HG03460 (cell line): ENCODE measurements around the gene CYTH4.

ENCODE experiments used
- ATAC-seq: cut with Tn5 transposase; IDR thresholded peaks from one replicate; pipeline ENCODE4 v1.9.1; 2021; ENCODE audit not compliant: unreplicated experiment

CYTH4 gene

DNA sequence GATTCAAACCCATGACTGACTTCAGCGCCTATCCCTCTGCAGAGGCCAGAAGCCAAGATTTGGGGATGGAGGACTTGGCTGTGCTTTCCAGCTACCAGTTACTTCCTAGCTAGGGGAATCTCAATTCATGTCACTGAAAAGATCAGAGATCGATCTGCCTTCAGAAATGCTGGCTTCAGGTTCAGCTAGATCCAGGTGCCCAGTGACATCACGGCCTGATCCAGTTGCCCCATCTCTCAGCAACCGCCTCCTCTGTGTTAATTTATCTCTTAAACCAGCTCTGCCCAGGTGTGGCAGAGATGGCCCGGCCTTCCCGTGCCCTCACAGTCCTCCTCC lies 24.2 kb downstream of the CYTH4 start:
- no peak for ATAC-seq

DNA sequence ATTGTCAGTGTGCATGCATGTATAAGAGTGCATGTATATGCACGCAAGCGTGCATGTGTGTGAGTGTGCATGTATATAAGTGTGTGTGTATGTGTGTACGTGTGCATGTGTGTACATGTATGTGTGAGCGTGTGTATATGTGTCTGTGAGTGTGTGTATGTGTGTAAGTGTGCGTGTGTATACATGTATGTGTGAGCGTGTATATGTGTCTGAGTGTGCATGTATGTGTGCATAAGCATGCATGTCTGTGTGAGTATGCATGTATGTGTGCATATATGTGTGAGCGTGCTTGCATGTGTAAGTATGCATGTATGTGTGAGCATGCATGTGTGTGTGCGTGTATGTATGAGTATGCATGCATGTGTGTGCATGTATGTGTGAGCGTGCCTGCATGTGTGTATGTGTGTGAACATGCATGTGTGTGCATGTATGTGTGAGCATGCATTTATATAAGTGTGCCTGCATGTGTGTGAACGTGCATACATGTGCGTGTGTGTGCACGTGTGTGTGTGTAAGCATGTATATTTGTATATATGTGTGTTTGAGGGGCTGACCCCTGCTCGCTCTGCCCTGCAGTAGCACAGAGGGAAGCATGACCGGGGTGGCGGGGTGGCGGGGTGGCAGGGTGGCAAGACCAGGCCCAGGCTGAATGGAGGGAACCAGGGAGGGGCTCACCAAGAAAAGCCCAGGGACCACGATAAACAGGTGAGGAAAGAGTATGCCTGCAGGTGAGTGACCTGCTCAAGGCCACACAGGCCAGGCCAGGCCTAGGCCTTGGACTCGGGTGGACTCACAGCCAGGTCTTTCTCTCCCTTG lies 26.3 kb downstream of the CYTH4 start:
- no peak for ATAC-seq

DNA sequence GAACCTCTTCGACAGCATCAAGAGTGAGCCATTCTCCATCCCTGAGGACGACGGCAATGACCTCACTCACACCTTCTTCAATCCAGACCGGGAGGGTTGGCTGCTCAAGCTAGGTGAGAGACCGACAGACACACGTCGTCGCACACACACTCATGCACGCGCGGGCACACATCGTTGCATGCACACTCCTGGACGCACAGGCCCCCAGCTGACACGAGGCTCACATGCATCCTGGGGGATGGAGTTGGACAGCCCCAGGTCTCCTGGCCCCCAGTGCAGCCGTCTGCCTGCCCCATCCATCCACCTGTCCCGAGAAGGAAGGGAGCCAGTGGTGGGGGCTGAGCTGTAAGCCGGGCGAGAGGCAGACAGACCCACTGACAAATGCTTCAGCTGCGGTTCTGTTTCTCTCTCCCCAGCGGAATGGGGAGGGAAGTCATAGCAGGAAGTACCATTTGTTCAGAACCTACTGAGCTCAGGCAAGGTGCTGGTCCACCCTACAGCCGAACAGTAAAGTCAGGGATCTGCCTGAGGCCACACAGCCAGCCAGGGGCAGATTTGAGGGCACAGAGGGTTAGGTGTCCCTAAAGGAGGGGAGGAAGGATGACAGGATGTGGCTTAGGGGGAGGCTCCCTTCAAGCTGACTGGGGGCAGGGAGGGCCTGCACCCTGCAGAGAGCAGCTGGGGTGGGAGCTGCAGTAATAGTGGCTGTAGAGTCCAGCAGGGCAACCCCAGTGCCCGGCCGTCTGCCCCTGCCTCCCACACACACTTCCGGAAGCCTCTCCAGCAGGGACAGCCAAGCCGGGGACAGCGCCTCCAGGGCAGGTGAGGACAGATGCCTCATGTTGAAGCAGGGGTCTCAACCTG lies 27.1 kb downstream of the CYTH4 start:
- ATAC-seq, result no peak

DNA sequence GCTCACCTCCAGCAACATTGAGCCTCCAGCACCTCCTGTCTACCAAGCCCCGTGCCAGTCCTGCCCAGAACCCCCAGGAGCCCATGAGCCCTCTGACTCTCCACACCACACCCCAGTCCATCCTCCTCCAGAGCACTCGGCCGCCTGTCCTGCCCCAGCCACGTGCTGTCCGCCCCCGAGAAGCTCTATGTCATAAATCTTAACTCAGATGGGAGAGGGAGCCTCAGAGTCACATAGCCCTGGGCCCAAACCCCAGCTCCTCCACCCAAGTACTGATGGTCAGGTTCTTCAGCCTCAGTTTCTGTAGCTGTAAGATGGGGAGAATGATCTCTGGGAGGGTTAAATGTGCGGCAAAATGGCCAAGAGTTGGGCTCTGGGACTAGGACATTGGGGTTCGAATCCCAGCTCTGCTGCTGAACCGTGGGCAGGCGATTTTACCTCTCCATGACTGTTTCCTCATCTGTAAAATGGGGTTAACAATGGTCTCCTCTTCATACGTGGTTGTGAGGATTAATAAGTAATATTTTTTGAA lies 27.8 kb downstream of the CYTH4 start:
- no peak for ATAC-seq

DNA sequence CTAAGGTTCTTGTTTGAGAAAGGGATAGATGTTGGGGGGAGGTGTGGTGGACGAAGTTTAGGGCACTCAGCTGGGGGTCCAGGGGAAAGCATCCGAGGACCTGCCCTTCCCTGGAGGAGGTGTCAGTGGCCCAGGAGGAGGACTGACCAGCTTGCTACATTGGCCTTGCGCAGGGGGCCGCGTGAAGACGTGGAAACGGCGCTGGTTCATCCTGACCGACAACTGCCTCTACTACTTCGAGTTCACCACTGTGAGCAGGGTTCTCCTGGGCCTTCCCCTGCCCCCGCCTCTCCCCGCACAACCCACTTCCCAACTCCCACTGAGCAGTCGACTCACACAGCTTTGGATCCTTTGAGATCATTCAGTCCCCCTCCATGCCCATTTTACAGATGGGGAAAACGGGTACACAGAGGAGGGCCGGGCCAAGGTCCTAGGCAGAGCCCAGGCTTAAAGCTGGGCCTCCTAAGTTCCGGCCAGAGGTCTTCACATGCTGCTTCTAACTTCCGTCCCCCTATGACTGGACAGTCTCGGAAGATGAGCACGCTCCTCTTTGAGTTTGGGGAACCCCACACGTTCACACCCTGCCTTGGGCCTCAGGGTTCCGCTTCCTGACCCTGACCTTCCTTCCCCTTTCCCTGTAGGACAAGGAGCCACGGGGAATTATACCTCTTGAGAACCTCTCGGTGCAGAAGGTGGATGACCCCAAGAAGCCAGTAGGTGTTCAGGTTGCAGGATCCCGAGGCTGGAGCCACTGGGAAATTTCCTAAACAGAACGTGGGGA lies 28.7 kb downstream of the CYTH4 start:
- no peak for ATAC-seq

DNA sequence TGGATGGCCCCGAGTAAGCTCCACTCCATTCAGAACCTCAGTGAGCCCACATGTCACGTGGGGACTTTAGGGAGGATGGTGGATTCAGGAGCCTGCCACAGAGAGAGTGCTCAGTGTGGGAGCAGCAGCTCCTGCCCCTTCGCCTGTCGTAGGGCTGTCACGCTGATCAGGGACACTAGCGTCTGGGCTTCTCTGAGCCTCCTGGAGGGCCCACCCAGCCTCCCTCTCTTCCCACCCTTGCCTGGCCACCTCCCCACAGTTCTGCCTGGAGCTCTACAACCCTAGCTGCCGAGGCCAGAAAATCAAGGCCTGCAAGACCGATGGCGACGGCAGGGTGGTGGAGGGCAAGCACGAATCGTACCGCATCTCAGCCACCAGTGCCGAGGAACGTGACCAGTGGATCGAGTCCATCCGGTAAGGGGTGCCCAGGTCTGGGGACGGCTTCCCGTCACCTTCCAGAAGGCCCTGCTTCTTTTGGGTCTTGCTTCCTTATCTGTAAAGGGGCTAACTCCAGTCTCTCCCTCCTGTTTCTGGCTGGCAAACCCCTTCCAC lies 29.5 kb downstream of the CYTH4 start:
- no peak for ATAC-seq

DNA sequence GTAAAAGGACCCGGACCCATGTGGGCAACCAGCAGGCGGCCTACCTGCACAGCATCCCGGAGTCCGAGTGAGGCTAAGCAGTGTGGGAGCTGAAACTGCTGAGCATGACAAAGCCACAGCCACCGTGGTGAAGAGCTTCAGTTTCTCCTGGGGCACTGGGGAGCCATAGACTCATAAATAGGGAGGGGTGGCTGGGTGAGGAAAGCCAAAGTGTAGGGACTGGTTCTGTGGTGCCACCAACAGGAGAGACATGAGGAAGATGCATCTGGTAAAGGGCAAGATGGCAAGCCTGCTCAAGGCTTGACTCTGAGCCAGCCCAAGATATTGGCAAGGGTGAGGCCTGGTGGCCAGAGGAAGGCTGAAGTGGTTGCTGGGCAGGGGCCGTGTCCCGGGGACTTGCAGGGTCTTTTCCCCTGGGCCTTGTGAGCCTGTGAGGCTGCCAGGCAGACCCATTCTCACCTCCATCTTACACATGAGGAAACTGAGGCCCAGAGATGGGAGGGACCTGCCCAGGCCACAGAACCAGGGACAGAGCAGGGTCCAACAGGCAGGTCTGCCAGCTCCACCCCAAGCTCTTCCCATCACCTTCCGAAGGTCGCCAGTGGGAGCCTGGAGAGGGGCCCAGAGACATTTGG lies 30.4 kb downstream of the CYTH4 start:
- no peak for ATAC-seq

DNA sequence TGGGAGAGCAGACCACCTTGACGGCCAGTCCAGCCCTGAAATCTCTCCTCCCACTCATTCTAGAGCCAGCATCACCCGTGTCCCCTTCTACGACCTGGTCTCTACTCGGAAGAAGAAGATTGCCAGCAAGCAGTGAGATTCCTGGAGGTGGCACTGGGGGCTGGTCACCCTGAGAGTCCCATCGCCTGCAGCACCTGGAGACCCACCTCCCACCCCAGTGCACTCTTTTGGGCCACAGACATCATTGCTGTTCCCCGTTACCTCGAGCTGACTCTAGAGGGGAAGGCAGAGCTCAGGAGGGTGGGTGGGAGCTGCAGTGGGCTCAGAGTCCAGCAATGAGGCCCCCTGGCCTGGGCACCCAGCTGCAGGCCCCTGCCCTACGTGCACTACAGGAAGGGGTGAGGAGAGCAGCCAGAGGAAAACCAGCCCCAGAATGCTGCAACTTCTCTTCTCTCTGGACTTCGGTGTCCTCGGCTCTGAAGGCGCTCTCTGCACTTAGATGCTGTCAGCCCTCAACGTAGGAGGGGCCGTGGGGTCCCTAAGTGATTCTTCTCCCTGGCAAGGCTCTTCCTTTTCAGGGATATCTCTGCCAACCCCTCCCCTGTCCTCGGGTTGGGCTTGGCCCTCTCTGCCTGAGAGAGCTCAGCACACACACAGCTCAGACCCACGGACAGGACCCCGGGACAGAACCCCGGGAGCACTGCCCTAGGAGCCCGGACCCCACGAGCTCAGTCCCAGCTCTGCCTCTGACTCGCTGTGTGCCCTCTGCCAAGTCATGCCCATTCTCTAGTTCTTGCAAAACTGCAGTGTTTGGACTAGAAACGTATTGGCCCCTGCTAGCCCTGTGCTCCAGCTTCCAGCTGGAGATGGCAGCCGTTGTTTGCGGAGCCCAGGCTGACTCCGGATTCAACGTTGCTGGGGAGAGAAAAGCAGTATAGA lies 31.3 kb downstream of the CYTH4 start:
- ATAC-seq, result no peak

DNA sequence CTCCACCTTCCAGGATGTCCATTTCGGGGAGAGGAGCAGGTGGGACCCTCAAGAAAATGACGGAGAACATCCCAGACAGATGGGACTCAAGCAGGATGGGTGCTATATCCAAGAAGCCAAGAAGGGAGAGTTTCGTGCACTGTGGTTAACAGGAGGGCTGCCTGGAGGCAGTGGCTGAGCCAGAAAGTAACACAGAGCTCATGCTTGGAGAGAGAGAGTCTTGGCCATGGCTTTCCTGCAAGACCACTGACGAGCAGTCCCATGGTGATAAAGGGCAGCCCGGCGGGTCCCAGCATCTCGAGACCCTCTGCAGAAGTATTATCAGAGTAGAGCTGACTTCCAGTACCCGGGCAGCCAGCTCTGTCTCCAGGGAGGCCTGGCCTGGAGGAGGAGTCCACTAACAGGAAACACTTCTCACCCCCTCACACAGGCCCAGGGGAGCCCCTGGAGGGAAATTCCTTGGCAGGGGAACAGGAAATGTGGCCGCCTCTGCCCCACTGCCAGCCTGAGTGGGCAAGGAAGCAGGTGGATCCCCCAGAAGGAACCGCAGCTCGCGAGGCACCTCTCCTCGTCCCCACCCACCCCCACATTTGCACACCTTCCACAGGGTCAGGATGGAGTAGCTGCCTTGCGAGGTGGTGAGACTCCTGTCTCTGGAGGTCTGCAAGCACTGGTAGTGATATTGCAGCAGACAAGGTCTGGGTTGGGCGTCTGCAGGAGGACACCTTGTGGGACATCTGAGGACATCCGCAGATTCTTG lies 32.2 kb downstream of the CYTH4 start:
- ATAC-seq, result no peak

DNA sequence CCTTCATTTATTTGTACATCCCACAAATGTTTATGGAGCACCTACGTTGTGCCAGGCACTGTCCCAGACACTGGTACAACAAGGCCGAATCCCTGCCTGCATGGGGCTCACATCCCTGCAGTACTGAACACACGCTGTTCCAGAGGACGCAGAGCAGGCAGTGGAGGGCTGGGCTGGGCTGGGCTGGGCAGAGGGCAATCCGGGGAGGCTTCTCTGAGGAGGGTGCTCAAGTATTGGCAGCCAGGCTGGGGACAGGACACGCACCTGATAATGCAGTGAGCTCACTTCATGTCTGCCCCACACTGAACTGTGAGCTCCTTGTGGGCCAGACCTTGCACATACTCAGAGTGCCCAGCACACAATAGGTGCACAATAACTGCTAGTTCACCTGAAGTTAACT lies 34.1 kb downstream of the CYTH4 start:
- no peak for ATAC-seq

DNA sequence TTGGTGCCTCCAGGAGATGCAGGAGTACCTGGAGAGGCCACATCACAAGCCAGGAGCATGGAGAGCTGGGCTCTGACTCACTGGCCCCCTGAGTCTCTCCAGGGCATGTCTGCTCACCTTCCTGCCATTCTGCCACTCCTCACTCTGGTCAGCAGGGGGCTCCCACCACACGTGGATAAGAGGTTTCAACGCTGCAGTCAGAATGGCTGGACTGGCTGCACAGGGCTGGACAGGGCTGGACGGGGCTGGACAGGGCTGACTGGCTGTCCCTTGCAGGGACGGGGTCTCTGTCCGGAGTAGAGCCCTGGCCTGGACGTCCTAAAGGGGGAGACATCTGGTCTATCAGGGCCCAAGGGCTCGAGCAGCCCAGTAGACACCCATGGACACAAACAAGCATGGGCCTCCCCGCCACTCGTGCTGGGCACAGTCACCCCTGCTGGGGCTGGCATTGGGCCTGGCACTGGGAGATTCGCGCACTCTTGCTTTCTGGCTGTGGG lies 34.6 kb downstream of the CYTH4 start:
- ATAC-seq, result no peak

DNA sequence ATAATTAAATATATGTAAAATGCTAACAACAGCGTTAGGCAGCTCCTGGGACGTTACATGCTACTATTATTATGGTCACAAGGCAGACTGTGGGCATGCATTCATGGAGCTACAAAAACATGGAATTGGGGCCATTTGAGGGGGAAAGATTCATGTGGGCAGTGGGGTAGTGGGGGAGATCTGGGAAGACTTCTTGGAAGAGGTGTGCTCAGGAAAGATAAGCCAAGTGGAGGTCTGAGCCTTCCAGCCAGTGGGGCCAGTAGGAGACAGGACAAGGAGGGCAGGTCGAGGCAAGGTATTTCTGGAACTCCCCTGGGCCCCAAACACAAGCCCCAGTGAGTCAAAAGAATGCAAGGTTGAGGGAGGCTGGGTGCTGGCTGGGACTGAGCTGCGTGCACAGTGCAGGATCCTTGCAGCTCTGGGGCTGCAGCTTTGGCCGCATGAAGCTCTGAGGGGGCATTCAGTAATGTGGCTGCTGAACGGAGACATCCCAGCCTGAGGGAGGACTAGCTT lies 35.4 kb downstream of the CYTH4 start:
- ATAC-seq, result no peak

DNA sequence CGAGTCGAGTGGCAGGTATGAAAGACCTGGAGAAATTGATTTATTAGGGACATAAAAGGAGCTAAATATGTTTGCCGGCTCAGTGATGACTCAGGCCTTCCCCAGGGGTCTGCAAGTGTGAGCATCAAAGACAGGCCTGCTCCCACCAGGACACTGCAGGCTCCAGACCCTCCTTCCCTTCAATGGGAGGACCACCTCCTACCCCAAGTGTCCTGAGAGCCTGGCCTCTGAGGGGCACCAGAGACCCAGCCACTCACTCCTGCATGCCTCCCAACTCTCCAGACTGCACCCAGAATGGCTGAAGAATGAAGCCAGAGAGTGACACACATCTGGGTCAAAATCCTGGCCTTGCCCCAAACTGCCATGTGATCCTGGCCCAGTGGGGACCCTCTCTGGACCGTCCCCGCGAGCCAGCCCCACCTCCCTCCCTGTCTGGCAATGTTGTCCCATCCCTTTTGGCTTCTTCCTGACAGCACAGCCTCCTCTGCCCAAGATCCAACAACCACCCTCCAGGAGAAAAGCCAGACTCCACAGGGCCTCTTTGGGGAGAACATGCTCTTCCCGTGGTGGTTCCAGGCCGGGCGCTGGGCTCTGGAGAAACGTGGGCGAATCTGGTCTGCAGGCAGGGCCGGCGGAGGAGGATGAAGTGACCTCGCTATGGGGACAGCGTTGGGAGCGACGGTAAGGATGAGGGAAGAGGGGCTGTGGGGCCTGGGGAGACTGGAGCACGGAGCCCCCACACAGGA lies 36.2 kb downstream of the CYTH4 start:
- ATAC-seq, result no peak

DNA sequence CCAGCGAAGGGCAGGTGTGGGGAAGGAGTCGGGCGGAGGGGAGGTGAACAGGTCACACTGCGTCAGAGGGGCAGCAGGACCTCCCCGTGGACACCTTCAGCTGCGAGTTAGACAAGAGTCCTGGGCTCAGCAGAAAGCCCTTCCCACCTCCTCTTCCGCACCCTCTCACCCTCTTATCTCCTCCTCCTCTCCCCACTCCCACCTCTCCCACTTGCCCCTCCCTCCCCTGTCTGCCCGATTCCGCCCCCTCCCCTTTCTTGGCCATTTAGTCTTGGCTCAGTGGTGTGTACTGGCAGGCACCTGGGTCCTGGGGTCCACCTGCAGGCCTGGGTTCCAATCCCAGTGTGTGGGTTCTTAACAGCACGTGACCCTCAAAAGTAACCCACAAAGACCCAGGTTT lies 37.2 kb downstream of the CYTH4 start:
- ATAC-seq, result no peak

DNA sequence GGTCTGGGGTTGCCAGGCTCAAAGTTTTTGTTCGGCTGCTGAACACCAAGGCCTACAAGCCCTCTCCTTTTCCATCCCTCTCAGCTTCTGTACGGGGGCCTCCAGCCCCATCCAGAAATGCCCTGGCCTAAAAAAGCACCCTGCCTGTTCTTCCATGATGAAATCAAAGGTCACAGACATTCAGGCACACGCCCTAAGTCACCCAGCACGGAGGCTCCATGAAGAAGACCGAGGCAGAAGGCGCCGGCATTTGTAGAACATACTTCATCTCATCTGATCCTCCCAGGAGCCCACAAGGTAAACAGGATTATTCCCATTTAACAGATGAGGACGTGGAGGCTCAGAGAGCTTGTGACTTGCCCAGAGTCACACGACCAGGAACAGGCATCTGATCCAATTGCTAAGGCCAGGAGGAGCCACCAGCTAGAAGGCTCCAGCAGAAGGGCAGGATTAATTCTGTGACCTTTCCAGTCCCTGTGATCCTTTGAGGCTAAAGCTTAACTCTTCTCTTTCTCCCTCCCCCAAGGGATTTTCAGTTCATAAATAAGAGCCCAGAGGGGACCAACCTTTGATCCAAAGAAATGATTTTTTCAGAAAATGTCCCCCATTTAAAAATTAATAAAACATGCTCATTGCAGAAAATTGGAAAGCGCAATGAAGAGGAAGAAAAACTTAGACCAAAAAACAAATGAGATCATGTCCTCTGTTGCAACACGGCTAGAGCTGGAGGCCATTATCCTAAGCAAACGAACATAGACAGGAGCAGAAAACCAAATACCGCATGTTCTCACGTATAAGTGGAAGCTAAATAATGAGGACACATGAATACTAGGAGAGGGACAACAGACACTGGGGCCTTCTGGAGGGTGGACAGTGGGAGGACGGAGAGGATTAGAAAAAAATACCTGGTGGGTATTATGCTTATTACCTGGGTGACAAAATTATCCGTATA lies 38.7 kb downstream of the CYTH4 start:
- ATAC-seq, result no peak

DNA sequence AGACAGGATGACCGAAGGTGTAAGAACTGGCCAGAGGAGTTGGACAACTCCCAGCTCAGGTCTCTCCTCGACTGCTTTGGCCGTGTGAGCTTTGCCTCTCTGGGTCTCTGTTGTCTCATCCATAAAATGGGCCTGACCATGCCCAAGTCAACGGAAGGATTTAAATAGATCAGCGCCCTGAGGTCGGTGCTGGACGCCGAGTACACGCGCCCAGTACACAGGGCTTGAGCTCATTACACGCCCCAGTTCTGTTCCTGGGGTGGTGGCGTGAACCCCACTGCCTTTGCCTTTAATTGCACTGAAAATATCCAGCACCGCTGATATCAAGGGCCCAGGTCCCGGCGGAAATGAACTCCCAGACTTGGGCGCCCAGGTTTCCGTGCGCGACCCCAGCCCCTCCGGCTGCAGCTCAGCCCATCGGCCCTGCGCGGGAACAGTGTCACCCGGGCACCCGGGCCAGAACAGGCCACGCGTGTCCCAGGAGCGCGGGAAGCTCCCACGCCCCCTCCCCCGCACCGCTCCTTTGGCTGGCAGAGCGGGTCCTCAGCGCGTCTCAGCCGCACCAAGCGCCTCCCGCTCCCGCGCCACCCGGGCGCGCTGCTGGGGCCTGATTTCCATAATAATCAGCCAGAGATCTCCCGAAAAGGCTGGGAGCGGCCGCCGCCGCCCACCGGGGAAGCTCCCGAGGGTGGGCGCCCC lies 42.2 kb downstream of the CYTH4 start:
- no peak for ATAC-seq
